A673 (cell line): ENCODE results near the gene CCDC148.

Experiments
- EZH2 ChIP-seq: fragments of 200-600 bp; sonication (generic); IDR thresholded peaks from 2 replicates; pipeline ENCODE4 v1.6.1; 2017; ENCODE audit warnings: borderline replicate concordance, low read depth, mild to moderate bottlenecking, mixed read lengths, antibody characterized with exemption, low read length; ENCODE audit not compliant: poor library complexity, severe bottlenecking
- TF ChIP-seq, protein P1 (sequence below): fragments of 300-800, 200-600 bp; sonication (generic); conservative IDR thresholded peaks from 2 replicates; pipeline ENCODE4 v1.5.1; 2017; ENCODE audit warnings: low read depth, mild to moderate bottlenecking, antibody characterized with exemption, low read length, moderate library complexity, mixed read lengths

DNA sequence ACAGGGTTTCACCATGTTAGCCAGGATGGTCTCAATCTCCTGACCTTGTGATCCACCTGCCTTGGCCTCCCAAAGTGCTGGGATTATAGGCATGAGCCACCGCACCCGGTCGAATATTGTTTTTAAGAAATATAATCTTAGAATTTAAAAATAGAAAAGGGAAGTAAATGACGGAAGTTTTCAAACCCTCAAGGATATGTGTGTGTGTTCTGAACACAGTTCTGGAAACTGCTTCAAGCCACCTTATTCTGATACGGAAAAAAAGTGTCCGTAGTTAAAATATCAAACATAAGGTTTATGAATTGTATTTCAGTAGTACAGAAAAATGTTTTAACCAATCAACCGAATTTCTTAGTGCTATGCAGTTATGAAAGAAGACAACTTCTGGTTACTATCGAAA, 239.0 kb downstream of the CCDC148 start:
- TF ChIP-seq, protein P1, sequence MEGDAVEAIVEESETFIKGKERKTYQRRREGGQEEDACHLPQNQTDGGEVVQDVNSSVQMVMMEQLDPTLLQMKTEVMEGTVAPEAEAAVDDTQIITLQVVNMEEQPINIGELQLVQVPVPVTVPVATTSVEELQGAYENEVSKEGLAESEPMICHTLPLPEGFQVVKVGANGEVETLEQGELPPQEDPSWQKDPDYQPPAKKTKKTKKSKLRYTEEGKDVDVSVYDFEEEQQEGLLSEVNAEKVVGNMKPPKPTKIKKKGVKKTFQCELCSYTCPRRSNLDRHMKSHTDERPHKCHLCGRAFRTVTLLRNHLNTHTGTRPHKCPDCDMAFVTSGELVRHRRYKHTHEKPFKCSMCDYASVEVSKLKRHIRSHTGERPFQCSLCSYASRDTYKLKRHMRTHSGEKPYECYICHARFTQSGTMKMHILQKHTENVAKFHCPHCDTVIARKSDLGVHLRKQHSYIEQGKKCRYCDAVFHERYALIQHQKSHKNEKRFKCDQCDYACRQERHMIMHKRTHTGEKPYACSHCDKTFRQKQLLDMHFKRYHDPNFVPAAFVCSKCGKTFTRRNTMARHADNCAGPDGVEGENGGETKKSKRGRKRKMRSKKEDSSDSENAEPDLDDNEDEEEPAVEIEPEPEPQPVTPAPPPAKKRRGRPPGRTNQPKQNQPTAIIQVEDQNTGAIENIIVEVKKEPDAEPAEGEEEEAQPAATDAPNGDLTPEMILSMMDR = no peak
- no peak for TF ChIP-seq EZH2
